HCT116 (cell line): ENCODE data around the gene DHPS. TPM values are rescaled to one million over a fixed set of nuclear protein-coding genes. Genes with fewer than 3 reads are reported as not detected.

ENCODE experiments used
- ATAC-seq: fragments of 200-7000 bp; cut with Tn5 transposase; 2 replicates; pipeline ENCODE4 v1.9.1; 2020; ENCODE audit warnings: mild to moderate bottlenecking, moderate library complexity
- BruUV-seq: library from RNA; stranded (reverse); fragments of 400-500 nt; replicated peaks from 2 replicates; lab custom pipeline; 2021; lab: Mats Ljungman, UMichigan
- CTCF ChIA-PET: fragments of 300-600 bp; sonication (Branson Sonifier 250); formaldehyde crosslinking; loops from one replicate; lab custom pipeline; 2021; ENCODE audit warnings: antibody characterized with exemption; lab: Charles Lee
- POLR2A ChIA-PET: fragments of 300-600, 350-600 bp; sonication (Branson Sonifier 250); formaldehyde crosslinking; loops from one replicate; lab custom pipeline; 2021; ENCODE audit warnings: antibody characterized with exemption; lab: Charles Lee
- RAD21 ChIA-PET, 2 experiments: fragments of 300-600 bp; sonication (Branson Sonifier 250); formaldehyde crosslinking; loops; one replicate each; lab custom pipeline; 2023; ENCODE audit warnings: low total read pairs in 2 of 2; ENCODE audit not compliant: uncharacterized antibody in 2 of 2, unreplicated experiment in 2 of 2, low non-redundant PET in 1 of 2; lab: Charles Lee
- DNase-seq: peaks from one replicate; pipeline ENCODE4 v3.0.0-alpha.2; 2010; ENCODE audit warnings: low read depth, low spot score
- H2AFZ ChIP-seq: fragments of 200-600 bp; shearing (Covaris generic), sonication (generic); 2 replicates; pipeline ENCODE4 v1.6.1; 2017; ENCODE audit warnings: low read depth, mixed run types, mixed read lengths, antibody characterized with exemption, low read length; ENCODE audit not compliant: poor library complexity, severe bottlenecking
- H3K27ac ChIP-seq: 2 replicates; pipeline ENCODE4 v1.5.1; 2012; ENCODE audit warnings: low read depth, low read length
- H3K27me3 ChIP-seq: fragments of 200-600 bp; sonication (generic); 2 replicates; pipeline ENCODE4 v1.6.1; 2016; ENCODE audit warnings: mixed run types, low read length, mixed read lengths; ENCODE audit not compliant: insufficient read depth
- H3K36me3 ChIP-seq, 2 experiments: fragments of 200-500 bp in 1 of 2; fragments of 200-600 bp in 1 of 2; sonication (Bioruptor generic) in 1 of 2; sonication (generic) in 1 of 2; 2 replicates each; pipeline versions ENCODE4 v1.5.1 to v1.6.1; 2014 to 2016; ENCODE audit warnings: low read length in 2 of 2, inconsistent platforms in 1 of 2, mixed read lengths in 1 of 2, mixed run types in 1 of 2; ENCODE audit not compliant: insufficient read depth in 2 of 2, control insufficient read depth in 1 of 2
- H3K4me1 ChIP-seq, 2 experiments: fragments of 200-600 bp in 1 of 2; sonication (generic) in 1 of 2; 2 replicates each; pipeline versions ENCODE4 v1.5.1 to v1.6.1; 2012 to 2017; ENCODE audit warnings: low read length in 2 of 2, inconsistent platforms in 1 of 2, mild to moderate bottlenecking in 1 of 2, mixed read lengths in 1 of 2, mixed run types in 1 of 2, moderate library complexity in 1 of 2; ENCODE audit not compliant: insufficient read depth in 2 of 2, control insufficient read depth in 1 of 2
- H3K4me2 ChIP-seq: fragments of 200-600 bp; sonication (generic); 2 replicates; pipeline ENCODE4 v1.6.1; 2017; ENCODE audit warnings: mixed run types, low read length, mixed read lengths
- H3K4me3 ChIP-seq, 2 experiments: fragments of 200-600 bp in 1 of 2; sonication (generic) in 1 of 2; replicated peaks in 1 of 2; 2 replicates each; pipeline ENCODE4 v1.5.1; 2011 to 2016; ENCODE audit warnings: low read length in 2 of 2, control low read depth in 1 of 2, low read depth in 1 of 2, mild to moderate bottlenecking in 1 of 2, mixed read lengths in 1 of 2, mixed run types in 1 of 2
- H3K79me2 ChIP-seq: fragments of 200-600 bp; sonication (generic); 2 replicates; pipeline ENCODE4 v1.6.1; 2017; ENCODE audit warnings: mild to moderate bottlenecking, mixed run types, low read length, moderate library complexity, mixed read lengths; ENCODE audit not compliant: insufficient read depth
- H3K9ac ChIP-seq: fragments of 200-600 bp; sonication (generic); 2 replicates; pipeline ENCODE4 v1.6.1; 2016; ENCODE audit warnings: low read length, mixed read lengths
- H3K9me2 ChIP-seq: fragments of 200-600 bp; sonication (generic), shearing (Covaris generic); 2 replicates; pipeline ENCODE4 v1.6.1; 2017; ENCODE audit warnings: mixed run types, mild to moderate bottlenecking, moderate library complexity; ENCODE audit not compliant: insufficient read depth
- H3K9me3 ChIP-seq, 2 experiments: fragments of 200-500 bp in 1 of 2; fragments of 200-600 bp in 1 of 2; sonication (Bioruptor generic) in 1 of 2; sonication (generic) in 1 of 2; 2 replicates each; pipeline ENCODE4 v1.6.1; 2014 to 2017; ENCODE audit warnings: low read length in 2 of 2, mixed read lengths in 2 of 2, inconsistent platforms in 1 of 2, low read depth in 1 of 2, mild to moderate bottlenecking in 1 of 2, mixed run types in 1 of 2, moderate library complexity in 1 of 2; ENCODE audit not compliant: control insufficient read depth in 1 of 2, insufficient read depth in 1 of 2
- H4K20me1 ChIP-seq: fragments of 200-600 bp; sonication (generic), shearing (Covaris generic); 2 replicates; pipeline ENCODE4 v1.6.1; 2017; ENCODE audit warnings: mixed run types, mild to moderate bottlenecking, moderate library complexity; ENCODE audit not compliant: insufficient read depth
- CBX3 ChIP-seq: IDR thresholded peaks from 2 replicates; pipeline ENCODE4 v1.6.1; 2012; ENCODE audit warnings: low read depth
- CTCF ChIP-seq, 3 experiments: fragments of 200-600 bp in 1 of 3; sonication (generic) in 1 of 3; IDR thresholded peaks in 2 of 3; conservative IDR thresholded peaks in 1 of 3; 2 replicates each; pipeline ENCODE4 v1.5.1; 2012 to 2017; ENCODE audit warnings: low read depth in 2 of 3, low read length in 2 of 3, antibody characterized with exemption in 1 of 3, borderline replicate concordance in 1 of 3, control low read depth in 1 of 3, mild to moderate bottlenecking in 1 of 3, mixed read lengths in 1 of 3, mixed run types in 1 of 3, moderate library complexity in 1 of 3; ENCODE audit not compliant: insufficient read depth in 1 of 3
- EZH2phosphoT487 ChIP-seq: fragments of 200-600 bp; IDR thresholded peaks from 2 replicates; pipeline ENCODE4 v1.6.1; 2018; ENCODE audit warnings: antibody characterized with exemption, borderline replicate concordance
- JUND ChIP-seq: IDR thresholded peaks from 2 replicates; pipeline ENCODE4 v1.6.1; 2012
- MAX ChIP-seq: IDR thresholded peaks from 2 replicates; pipeline ENCODE4 v1.6.1; 2012
- POLR2A ChIP-seq: IDR thresholded peaks from 2 replicates; pipeline ENCODE4 v1.7.0; 2011; ENCODE audit warnings: borderline replicate concordance; ENCODE audit not compliant: insufficient read depth, insufficient read length; ENCODE audit errors: extremely low read depth
- POLR2AphosphoS5 ChIP-seq: IDR thresholded peaks from 2 replicates; pipeline ENCODE4 v1.6.1; 2011; ENCODE audit warnings: mild to moderate bottlenecking, low read depth, low read length, moderate library complexity
- RAD21 ChIP-seq: IDR thresholded peaks from 2 replicates; pipeline ENCODE4 v1.6.1; 2012; ENCODE audit warnings: low read depth, mild to moderate bottlenecking
- REST ChIP-seq: IDR thresholded peaks from 2 replicates; pipeline ENCODE4 v1.6.1; 2012; ENCODE audit warnings: low read depth
- SIN3A ChIP-seq: IDR thresholded peaks from 2 replicates; pipeline ENCODE4 v1.6.1; 2012; ENCODE audit warnings: low read depth
- SP1 ChIP-seq: IDR thresholded peaks from 2 replicates; pipeline ENCODE4 v1.6.1; 2012; ENCODE audit warnings: low read depth
- SRF ChIP-seq: IDR thresholded peaks from 2 replicates; pipeline ENCODE4 v1.6.1; 2012; ENCODE audit warnings: low read depth
- TCF7L2 ChIP-seq: IDR thresholded peaks from 2 replicates; pipeline ENCODE4 v1.7.0; 2011; ENCODE audit warnings: borderline replicate concordance, inconsistent platforms; ENCODE audit not compliant: insufficient read depth, insufficient read length; ENCODE audit errors: extremely low read depth
- ZNF274 ChIP-seq: fragments of 200-500 bp; sonication (Bioruptor generic); IDR thresholded peaks from 2 replicates; pipeline ENCODE4 v1.6.1; 2014; ENCODE audit warnings: mild to moderate bottlenecking, low read depth, low read length, inconsistent platforms
- intact Hi-C: fragments of 100-400 bp; cut with micrococcal nuclease; formaldehyde crosslinking; loops from 2 replicates; pipeline ENCODE4 v1.10.0; 2022
- total RNA-seq: library from RNA; stranded (reverse); gene quantifications from one replicate; pipeline ENCODE4 v1.2.1, GENCODE V29; 2021; ENCODE audit not compliant: unreplicated experiment

The DHPS gene
- total RNA-seq, 1 experiment from 2014 or later = 134 TPM

- TF ChIP-seq REST = no peak
- TF ChIP-seq EZH2phosphoT487 = no peak
- no peak for TF ChIP-seq TCF7L2
- TF ChIP-seq CBX3 = no peak
These were observed 4.8 kb downstream of the DHPS start (continued) for GRCh38 chr19:12676928-12677327.

GRCh38 chr19:12676384-12676792, 5.3 kb downstream of the DHPS start:
- POLR2A ChIA-PET = no interaction called here
- Histone ChIP-seq H3K36me3 (peaks cover 25 to 58% of the 10 kb centered on the region in 2 experiments; a peak in 3 of 4 replicates), H3K9me2 (no peaks in the 10 kb centered on the region), H3K4me3 (no peak overlapping the region), H3K9me3 (no peaks in the 10 kb centered on the region), H3K79me2 (peaks cover 30% of the 10 kb centered on the region), H3K27me3 (no peaks in the 10 kb centered on the region), H3K9ac (no peak overlapping the region), H3K4me1 (peaks cover 5 to 13% of the 10 kb centered on the region in 2 experiments; a peak in 3 of 4 replicates), H3K27ac (no peak overlapping the region), H2AFZ (no peak overlapping the region), H4K20me1 (no peaks in the 10 kb centered on the region), H3K4me2 (no peak overlapping the region)
- RAD21 ChIA-PET = no interaction called here
- intact Hi-C loops = loop anchor here (2.0 kb wide), 1 partner anchor 120 kb away; no protein-coding TSS in a partner anchor
- CTCF ChIA-PET = interaction anchor here (1.0 to 1.7 kb wide), 3 partner anchors 12 to 119 kb away, joined by 4 to 7 read pairs (median 4); no protein-coding TSS in a partner anchor
- DNase-seq (peak; percentile 67), ATAC-seq (peak; percentile 69)
- BruUV-seq = no TSS peak
- TF ChIP-seq CTCF (IDR thresholded peaks at IDR 0.05 in 2 of 3, conservative IDR thresholded peaks at IDR 0.05 in 1 of 3; ENCODE audit: borderline replicate concordance in 1 of 3, insufficient read depth in 1 of 3, low read depth in 2 of 3, low read length in 2 of 3) (peak; percentile 61 to 94 (median 91)), SRF (no peak), POLR2A (no peak), MAX (no peak), REST (no peak), ZNF274 (no peak), POLR2AphosphoS5 (no peak), SP1 (no peak), SIN3A (no peak), JUND (no peak), RAD21 (peak; percentile 63), CBX3 (no peak)
